HUDEP-2 (cell line): Measurements from ENCODE around the gene DGKZ.

ENCODE experiments used
- DNase-seq, 76 experiments: peaks; one replicate each; lab custom pipeline; 2025; ENCODE audit not compliant: unreplicated experiment in 76 of 76; lab: John Stamatoyannopoulos, UW

Gene DGKZ

GRCh38 chr11:46421257-46421880 is 74.1 kb downstream of the DGKZ start:
- DNase-seq: no peak

- no peak for DNase-seq
These were observed 75.3 kb downstream of the DGKZ start for GRCh38 chr11:46422588-46422987.

- no peak for DNase-seq
These were observed 79.1 kb downstream of the DGKZ start for GRCh38 chr11:46426233-46426991.

GRCh38 chr11:46427364-46427763 is 80.1 kb downstream of the DGKZ start:
- no peak for DNase-seq

- no peak for DNase-seq
These were observed 82.5 kb downstream of the DGKZ start for GRCh38 chr11:46429717-46430116.
